ENCODE results near the gene CHMP1A. TPM values are rescaled to one million over a fixed set of nuclear protein-coding genes. Genes with fewer than 3 reads are reported as not detected.

The CHMP1A gene
- total RNA-seq, 2 donors from 2014 or later, result 63.0 to 77.2 TPM

- TF ChIP-seq CTCF (IDR thresholded peaks at IDR 0.05), result no peak
- H3K27me3 ChIP-seq (replicated peaks; ENCODE audit: insufficient read depth), result no peaks in the 10 kb centered on the region
- no peaks in the 10 kb centered on the region for H3K9me3 ChIP-seq
- peaks cover 12 to 18% of the 10 kb centered on the region in 2 donors for H3K4me1 ChIP-seq (ENCODE audit: control insufficient read depth in 1 of 2, low read depth in 2 of 2)
- no peak for ATAC-seq (ENCODE audit: insufficient number of reproducible peaks, low FRiP score, low read depth)
- DNase-seq (ENCODE audit: low spot score), result no peak
- H3K27ac ChIP-seq, result no peak overlapping the region
- peaks cover 22% of the 10 kb centered on the region for H3K36me3 ChIP-seq
- H3K4me3 ChIP-seq, result no peak overlapping the region
Measured at GRCh38 chr16:89653656-89654295, 3.7 kb downstream of the CHMP1A start.

- H3K27me3 ChIP-seq (replicated peaks; ENCODE audit: insufficient read depth), result no peaks in the 10 kb centered on the region
- peaks cover 34% of the 10 kb centered on the region for H3K36me3 ChIP-seq
- no peak for TF ChIP-seq CTCF (IDR thresholded peaks at IDR 0.05)
- peaks cover 4 to 6% of the 10 kb centered on the region in 2 donors for H3K4me1 ChIP-seq (ENCODE audit: control insufficient read depth in 1 of 2, low read depth in 2 of 2)
- no peak overlapping the region for H3K4me3 ChIP-seq
- no peaks in the 10 kb centered on the region for H3K9me3 ChIP-seq
- ATAC-seq (ENCODE audit: insufficient number of reproducible peaks, low FRiP score, low read depth) (no peak), DNase-seq (ENCODE audit: low spot score) (no peak)
- H3K27ac ChIP-seq, result no peak overlapping the region
Measured at GRCh38 chr16:89651584-89651983, 5.9 kb downstream of the CHMP1A start.

- Histone ChIP-seq H3K9me3 (no peaks in the 10 kb centered on the region), H3K27me3 (replicated peaks; ENCODE audit: insufficient read depth) (no peaks in the 10 kb centered on the region), H3K4me1 (ENCODE audit: control insufficient read depth in 1 of 2, low read depth in 2 of 2) (no peaks in the 10 kb centered on the region), H3K36me3 (peaks cover 47% of the 10 kb centered on the region), H3K27ac (no peak overlapping the region), H3K4me3 (no peak overlapping the region)
- TF ChIP-seq CTCF (IDR thresholded peaks at IDR 0.05), result no peak
- DNase-seq (ENCODE audit: low spot score) (no peak), ATAC-seq (ENCODE audit: insufficient number of reproducible peaks, low FRiP score, low read depth) (no peak)
Measured at GRCh38 chr16:89646906-89647305, 10.6 kb downstream of the CHMP1A start.

- no peak overlapping the region for H3K27ac ChIP-seq
- no peaks in the 10 kb centered on the region for H3K4me1 ChIP-seq (ENCODE audit: control insufficient read depth in 1 of 2, low read depth in 2 of 2)
- TF ChIP-seq CTCF (IDR thresholded peaks at IDR 0.05), result no peak
- peaks cover 42% of the 10 kb centered on the region for H3K36me3 ChIP-seq
- DNase-seq (ENCODE audit: low spot score), result no peak
- no peak overlapping the region for H3K4me3 ChIP-seq
- no peaks in the 10 kb centered on the region for H3K9me3 ChIP-seq
- no peaks in the 10 kb centered on the region for H3K27me3 ChIP-seq (replicated peaks; ENCODE audit: insufficient read depth)
- no peak for ATAC-seq (ENCODE audit: insufficient number of reproducible peaks, low FRiP score, low read depth)
Measured at GRCh38 chr16:89646270-89646669, 11.2 kb downstream of the CHMP1A start.

GRCh38 chr16:89645122-89645521 lies 12.4 kb downstream of the CHMP1A start:
- Histone ChIP-seq H3K27ac (no peak overlapping the region), H3K4me3 (no peak overlapping the region), H3K36me3 (peaks cover 32% of the 10 kb centered on the region), H3K9me3 (no peaks in the 10 kb centered on the region), H3K4me1 (ENCODE audit: control insufficient read depth in 1 of 2, low read depth in 2 of 2) (peaks cover 5% of the 10 kb centered on the region in 2 donors), H3K27me3 (replicated peaks; ENCODE audit: insufficient read depth) (no peaks in the 10 kb centered on the region)
- ATAC-seq (ENCODE audit: insufficient number of reproducible peaks, low FRiP score, low read depth) (no peak), DNase-seq (ENCODE audit: low spot score) (no peak)
- TF ChIP-seq CTCF (IDR thresholded peaks at IDR 0.05), result no peak

Measured in thoracic aorta (tissue), 2 donors.